HG03558 (cell line): ENCODE results near the gene PSRC1.

Experiments used
- ATAC-seq: cut with Tn5 transposase; IDR thresholded peaks from one replicate; pipeline ENCODE4 v1.9.1; 2021; ENCODE audit warnings: moderate number of reproducible peaks; ENCODE audit not compliant: unreplicated experiment; ENCODE audit errors: extremely low read depth

PSRC1 gene

DNA sequence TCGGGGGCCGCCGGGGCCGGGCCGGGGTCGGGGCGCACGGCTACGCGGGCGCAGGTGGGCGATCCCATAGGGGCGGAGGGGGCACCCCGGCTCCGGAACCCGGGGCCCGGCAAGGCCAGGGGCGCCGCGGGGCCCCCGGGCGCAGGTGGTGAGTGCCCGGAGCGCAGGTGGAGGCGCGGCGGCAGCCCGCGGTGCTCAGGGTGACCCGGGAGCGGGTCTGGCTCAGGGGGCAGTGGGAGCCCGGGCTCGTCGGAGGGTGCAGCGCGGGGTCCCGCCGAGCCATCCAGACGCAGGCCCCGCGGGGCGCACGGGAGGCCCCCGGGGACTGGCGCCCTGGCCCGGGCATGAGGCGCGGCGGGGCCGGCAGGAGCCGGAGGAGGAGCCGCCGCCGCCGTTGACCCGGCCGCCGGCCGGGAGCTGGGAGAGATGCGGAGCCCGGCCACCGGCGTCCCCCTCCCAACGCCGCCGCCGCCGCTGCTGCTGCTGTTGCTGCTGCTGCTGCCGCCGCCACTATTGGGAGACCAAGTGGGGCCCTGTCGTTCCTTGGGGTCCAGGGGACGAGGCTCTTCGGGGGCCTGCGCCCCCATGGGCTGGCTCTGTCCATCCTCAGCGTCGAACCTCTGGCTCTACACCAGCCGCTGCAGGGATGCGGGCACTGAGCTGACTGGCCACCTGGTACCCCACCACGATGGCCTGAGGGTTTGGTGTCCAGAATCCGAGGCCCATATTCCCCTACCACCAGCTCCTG lies 33.1 kb downstream of the PSRC1 start:
- peak; percentile 8 for ATAC-seq

DNA sequence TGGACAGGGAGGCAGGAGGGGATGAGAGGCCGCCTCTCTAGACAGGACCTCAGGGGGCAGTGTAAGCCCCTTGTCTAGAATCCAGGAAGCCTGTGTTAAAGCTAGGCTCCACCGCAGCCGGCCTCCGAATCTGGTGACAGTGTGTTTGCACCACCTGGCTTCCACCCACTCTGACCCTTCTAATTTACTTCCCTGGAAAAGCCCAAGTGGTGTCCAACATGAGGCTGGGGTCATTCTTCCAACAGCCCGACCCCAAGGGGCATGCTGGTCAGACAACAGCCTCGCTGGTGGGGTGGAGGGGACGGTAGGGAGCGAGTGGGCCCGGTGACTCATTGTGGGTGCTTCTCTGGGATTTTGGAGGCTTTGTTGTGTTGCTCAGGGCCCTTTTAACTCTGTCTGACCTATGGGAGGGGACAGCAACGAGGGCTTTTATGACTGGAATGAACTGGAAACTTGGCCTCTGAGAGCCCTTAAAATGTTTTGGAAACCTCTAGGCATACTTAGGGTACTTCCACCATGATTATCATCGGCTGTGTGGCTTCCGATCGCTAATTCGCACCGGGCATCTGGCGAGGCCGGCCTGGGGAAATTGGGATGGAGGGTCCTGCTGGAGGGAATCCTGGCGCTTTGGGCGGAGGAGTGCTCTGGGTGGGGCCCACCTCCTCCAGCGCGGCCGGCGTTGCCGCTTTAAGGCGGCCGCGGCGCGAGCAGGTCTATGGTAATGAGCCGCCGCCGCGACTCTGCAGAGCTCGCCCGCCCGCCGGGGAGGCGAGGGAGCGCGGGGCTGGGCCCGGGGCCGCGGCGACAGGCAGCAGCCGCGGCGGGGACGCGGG lies 33.9 kb downstream of the PSRC1 start, which contains the start of gene CELSR2:
Gene CELSR2, plus strand, starts transcription at position 743 of the 833 bp plus-strand sequence. CDS start 541 bp downstream, outside the sequence.
- ATAC-seq: peak; percentile 46

DNA sequence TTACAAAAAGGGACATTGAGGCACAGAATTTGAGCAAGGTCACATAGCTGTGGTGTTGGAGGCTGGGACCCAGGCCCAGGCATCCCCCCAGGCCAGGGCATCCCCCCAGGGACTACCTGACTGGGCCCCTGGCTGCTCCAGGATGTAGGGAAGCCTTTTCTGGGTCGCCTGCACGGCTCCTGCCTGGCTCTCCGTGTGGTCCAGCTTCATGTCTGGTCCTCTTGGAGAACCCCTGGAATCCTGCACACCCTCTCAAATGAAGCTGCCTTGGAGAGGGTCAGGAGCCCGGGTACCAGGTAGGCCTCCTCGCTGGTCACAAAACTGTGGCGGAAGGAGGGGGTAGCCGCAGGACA lies 34.5 kb downstream of the PSRC1 start:
- no peak for ATAC-seq

DNA sequence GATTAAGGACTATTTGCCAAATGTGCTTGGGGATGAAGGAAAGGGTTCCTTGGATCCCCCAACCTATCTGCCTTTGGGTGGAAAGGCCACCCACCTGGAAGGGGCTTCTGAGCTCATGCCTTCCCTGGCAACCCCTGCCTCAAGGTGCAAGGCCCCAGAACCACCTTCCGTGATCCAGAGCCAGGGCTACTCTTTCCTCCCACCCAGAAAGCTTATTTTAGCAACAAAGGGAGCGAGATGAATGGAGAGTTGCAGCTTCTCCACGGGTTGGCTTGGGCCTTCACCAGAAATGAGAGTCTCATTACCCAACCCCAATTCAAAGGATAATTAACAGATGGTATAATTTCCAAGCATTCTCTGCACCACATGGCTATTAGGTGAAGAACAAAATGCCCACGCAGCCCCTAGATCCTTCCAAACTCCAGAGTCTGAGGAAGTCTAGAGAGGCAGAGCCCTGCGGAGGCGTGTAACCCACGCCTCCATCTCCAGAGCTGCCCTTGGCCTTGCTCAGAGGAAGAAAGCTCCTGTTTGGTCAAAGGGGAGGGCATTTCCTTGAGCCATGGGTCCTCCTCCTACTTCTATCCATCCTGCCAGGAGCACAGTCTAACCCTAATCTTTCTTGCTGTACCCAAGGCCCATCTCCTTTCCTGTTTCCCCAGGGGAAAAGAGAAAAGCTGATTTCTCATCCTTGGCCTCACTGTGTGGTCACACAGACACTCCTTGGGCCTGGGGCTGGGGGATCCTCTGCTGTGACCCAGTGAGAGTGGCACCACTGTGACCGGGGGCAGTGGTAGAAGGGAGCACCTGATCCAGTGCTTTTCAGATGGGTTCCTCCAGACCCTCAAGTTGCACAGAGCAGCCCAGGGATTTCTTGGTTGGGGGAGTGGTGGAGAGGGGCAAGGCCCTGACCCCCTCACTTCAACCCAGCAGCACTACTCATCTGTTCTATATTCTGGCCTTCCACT lies 35.3 kb downstream of the PSRC1 start:
- ATAC-seq: no peak

DNA sequence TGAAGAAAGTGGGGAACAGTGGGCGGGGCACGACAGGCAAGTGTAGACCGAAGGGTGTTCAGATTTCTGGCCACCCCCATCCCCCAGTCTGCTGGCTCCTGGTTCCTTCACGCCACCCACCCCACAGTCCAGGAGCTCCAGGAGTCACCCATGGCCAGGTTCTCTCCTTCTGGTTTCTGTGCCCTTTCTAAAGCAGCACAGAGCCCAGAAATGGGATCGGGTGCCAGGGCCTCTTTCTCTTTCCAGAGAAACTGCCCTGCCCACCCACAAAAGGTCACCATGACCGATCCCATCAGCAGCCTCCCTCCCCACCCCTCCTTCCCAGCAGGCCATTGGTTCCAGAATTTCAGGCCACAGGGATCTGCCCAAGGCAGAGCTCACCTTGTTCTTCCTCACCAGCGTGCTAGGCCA lies 36.8 kb downstream of the PSRC1 start:
- no peak for ATAC-seq

DNA sequence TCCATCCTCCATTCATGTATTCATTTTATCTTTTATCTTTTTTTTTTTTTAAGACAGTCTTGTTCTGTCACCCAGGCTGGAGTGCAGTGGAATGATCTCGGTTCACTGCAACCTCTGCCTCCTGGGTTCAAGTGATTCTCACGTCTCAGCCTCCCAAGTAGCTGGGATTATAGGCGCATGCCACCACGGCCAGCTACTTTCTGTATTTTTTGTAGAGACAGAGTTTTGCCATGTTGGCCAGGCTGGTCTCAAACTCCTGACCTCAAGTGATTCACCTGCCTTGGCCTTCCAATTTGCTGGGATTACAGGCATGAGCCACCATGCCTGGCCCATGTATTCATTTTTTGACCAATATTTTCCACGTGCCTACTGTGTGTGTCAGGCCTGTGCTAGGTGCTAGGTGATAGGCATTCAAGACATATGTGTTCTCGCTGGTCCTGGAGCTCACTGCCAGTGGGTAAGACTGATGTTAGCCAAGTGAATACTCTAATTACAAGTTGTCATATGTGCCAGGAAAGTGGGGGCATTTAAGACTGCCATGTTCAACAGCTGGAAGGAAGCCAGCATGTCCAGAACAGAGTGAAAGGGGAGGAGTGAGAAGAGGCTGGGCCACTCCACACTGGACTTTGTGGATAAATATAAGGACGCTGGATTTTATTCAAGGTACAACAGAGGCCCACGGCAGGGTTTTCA lies 38.9 kb downstream of the PSRC1 start:
- no peak for ATAC-seq

DNA sequence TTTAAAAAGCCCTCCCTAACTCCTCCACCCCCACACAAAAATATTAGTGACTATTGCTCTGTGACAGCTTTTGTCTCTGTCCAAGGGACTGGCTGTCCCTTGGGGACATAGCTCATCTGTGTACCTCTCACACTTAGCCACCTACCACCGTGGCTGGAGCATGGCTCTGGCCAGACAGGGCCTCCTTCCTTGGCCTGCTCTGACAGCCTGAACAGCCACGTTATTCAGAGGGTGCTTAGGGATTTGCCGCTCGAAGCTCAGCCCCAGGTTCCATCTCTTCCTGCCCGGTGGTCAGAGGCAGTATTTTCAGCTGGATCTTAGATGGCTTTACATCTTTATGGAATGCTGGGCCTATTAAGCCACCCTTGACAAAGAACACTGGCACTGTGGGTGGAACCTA lies 39.7 kb downstream of the PSRC1 start:
- ATAC-seq: no peak

DNA sequence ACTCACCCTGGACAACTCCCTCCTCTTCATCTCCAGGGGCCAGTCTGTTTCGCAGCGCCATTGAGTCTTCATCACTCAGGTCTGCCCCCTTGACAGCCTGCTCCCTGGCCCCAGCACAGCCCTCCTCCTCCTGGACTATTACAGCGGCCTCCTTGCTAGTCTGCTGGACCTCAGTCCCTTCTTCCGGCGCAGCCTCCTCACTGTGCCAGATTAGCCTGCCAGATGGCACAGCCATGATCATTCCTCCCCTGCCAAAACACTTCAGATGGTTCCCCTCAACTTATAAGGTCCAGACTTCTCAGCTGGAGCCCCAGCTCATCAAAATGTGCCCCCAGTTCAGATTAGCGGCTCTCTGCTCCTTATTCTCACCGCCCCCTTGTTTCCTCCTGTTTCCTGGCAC lies 40.6 kb downstream of the PSRC1 start:
- no peak for ATAC-seq

DNA sequence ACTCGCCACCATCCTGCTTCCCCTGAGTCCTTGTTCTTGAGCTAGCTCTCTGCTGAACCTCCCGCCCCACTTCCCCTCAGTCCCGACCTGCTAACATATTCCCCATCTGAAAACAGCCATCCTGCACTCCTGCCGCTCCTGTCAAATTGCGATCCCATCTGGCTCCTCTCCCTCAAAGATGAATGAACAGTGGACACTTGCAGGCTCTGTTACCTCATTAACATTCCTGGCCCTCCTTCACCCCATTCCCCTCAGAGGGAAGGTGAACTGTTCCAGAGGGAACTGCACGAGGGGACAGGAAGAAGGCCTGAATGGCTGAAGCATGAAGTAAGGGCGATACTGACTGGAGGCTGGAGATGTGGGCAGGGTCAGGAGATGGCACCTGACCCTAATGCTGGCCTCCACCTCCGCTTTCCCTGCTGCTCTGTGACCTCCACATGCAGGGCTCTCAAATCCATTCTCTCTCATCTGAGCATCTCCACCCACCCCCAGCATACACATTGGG lies 41.1 kb downstream of the PSRC1 start:
- no peak for ATAC-seq

DNA sequence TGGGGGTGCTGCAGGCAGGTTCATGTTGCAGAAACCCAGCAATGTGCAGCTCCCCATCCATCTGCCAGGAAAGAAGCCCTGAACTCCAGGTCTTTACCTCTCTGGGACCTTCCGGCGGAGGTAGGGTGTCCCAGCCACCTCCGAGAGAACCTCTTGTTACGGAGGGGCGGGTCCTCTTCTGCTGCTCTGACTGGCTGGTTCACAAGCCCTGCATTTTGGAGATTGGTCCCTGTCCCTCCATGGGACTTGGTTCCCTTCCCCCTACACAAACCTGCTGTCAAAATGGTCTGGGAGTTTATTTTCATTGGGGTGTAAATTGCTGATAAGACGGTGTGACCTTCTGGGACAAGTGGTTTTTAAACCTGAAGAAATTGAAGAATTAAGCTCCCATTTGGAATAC lies 41.6 kb downstream of the PSRC1 start:
- no peak for ATAC-seq

DNA sequence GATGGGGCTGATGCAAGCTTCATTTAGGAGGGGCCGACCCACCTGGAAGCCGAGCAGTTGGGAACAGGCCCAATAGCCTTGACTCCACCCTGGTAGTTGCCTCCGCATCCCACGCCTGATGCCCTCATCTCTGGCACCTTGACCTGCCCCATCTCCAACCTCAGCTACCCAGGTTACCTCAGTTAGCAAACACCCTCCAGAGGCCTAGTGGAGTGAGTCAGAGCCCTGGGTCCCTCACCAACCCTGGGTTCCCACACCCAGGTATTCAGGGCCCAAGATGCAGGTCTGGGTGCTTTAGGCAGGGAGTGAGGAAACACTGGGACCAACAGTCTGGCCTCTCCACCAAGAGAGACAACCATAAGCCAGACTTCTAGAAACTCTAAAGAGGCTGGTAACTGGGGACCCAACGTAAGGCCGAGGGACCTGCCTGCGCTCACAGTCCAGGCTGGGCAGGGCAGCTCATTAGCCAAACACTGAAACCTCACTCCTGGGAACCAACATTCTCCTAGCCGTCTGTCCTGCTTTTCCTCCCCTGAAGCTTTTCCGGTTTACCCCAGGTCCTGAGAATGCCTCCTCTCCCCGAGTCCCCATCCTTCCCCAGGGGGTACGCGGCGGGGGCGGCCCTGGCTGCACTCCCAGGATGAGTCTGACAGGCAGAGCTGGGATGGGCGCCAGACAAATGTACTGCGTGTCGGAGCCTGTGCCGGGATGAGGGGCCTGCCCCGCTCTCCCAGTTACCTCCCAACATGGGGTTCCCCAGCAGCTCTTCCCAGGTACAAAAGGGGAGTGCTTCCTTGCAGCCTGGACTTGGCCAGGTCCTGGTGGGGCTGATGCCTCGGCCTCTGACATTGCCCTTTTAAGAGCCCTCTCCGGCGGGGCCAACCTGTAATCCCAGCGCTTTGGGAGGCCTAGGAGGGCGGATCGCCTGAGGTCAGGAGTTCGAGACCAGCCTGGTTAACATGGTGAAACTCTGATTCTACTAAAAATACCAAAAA lies 42.5 kb downstream of the PSRC1 start:
- no peak for ATAC-seq

DNA sequence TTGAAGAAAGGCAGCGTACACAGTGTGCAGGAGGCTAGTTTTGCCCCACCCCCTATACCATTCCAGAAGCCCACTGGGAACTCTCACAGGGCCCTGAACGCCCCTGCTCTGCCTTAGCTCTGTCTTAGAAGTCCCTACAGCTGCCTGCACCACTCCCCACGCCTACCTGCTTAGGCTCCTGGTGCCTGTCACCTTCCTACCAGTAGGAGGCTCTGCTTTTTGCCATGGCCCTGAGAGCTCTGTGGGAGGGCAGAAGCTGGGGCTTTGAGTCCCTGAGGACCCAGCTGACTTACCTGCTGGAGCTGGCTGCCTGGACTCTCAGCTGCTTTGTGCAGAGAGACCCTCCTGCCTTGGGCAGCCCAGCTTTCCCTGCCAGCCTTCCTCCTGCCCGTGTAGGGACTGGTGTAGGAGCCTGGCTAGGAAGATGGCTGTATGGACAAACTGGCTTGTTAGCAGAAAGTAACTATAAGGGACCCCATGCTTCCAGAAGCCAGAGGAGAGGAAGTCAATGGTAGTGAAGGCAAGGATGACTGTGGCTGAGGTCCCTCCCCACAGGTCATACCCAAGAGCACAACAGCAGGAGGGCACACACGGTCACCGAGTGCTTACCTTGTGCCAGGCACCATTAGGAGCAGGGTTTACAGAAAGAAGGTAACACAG lies 43.4 kb downstream of the PSRC1 start:
- no peak for ATAC-seq

DNA sequence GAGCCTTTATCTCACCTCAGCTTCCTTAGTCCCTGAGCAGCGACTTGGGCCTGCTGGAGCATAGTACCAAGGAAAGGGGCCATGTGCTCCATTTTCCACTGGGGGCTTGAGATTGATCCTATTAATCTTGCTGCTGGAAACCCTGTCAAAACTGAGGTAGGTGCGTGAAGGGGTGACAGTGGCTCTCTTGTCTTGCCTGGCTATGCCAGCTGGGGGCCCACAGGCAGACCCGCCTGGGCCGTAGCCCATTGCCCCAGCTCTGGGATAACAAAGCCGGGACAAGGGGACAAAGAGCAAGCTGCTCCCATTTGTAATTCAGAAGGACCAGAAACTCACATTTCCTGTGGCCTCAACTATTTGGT lies 43.9 kb downstream of the PSRC1 start:
- ATAC-seq: no peak

DNA sequence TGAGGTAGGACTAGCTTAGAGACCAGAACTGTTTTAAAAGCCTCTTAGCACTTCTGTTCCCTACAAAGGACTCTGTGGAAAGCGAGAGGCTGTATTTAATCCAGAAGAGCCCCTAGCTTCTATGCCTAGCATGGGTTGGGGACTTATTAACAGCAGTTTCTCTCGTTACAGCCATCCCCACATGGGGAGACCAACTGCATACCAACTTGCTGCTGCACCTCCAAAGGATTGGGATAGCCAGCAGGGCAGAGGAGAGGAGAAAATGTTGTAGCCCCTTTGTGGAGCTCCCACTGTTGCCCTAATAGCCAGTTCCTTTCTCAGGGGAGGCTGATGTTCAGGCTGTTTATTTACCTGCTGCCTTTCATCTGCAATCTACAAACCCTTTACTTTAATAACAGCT lies 44.6 kb downstream of the PSRC1 start:
- ATAC-seq: no peak

DNA sequence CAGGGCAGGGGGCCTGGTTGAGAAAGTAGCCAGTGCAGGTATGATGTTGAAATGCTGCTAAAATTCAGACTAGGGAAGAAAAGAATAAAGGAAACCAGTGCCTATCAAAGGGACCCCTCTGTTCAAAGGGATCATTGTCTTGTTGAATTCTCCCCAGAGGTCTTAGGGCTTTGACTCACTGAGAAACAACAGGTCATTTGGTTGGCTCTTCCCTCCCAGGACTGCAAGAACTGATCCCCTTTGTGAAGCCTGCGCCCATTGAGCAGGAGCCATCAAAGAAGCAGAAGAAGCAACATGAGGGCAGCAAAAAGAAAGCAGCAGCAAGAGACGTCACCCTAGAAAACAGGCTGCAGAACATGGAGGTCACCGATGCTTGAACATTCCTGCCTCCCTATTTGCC lies 45.4 kb downstream of the PSRC1 start:
- no peak for ATAC-seq

DNA sequence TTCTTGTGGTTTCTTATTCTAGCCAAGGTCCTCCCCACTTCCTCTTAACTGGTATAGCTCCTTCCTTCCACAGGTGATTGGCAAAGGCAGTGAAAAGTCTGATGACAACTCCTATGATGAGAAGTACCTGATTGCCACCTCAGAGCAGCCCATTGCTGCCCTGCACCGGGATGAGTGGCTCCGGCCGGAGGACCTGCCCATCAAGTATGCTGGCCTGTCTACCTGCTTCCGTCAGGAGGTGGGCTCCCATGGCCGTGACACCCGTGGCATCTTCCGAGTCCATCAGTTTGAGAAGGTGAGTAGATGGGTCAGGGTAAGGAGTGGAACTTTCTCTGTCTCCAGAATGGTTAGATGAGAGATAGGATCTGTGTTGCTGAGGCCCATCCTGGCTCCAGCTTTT lies 47.8 kb downstream of the PSRC1 start:
- ATAC-seq: no peak

DNA sequence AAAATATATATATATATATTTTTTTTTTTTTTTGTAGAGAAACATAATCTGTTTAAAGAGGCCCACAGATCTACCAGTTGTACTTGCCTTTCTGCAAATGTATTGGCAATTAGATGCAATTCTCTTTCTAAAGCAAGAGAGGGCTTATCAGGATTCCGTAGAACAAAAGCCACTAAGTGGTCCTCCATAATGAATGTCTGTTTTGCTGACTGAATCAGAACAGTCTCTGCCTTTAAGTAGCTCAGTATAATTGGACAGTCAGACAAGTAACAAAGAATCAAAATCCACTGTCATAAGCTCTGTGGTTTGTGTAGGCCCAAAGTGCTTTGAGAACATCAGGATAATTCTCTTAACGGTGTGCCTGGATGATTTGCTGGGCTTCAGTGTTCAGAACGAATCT lies 51.9 kb downstream of the PSRC1 start:
- ATAC-seq: no peak
